Amniotic stem cell (primary cell): Measurements from ENCODE around the gene GGTLC2.

Source experiments
- DNase-seq: peaks from one replicate; lab custom pipeline; 2025; lab: John Stamatoyannopoulos, UW

The GGTLC2 gene

DNA sequence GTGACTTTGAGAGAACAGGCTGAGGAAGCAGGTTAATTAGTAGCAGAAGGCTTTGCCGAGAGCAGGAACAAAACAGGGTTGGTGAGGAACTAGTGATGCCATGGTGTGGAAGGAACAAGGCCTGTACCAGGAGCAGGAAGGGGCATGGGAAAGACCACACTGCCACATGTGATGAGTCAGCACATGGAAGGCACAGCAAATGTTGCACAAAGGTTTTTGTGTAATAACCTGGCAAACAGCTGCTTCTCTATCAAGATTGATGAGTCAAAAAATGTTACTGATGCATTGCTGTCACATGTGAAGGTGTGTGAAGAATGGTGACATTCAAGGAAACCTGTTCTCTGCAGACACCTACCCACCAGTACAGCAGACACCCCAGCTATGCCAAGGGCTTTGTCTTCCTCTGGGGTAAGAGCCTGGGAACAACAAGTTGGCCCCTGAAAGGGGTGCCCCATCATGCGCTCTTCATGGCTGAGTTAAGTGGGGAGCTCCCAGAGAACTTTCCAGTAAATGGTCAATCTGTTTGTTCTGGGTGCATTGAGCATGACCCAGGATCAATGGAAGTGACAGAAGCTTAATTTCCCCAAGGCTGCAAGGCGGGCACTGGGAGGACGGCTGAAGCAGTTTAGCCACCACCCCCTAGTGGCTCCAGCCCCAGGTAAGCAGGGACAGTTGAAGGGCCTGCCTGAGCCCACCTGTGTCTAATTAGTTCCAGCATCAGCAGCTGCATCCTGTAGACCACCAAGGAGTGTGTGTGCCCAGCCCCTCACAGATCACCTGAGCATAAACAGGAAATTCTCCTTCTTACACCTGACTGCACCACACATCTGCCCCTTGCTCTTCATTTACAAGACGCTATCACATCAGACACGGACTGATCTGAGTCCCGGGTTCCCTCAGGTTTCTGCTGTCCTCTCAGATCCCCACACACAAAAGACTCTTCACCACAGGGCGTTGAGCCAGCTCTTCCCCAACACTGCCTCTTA is 47.6 kb downstream of the GGTLC2 start:
- DNase-seq = no peak

GRCh38 chr22:22692707-22693530 is 48.5 kb downstream of the GGTLC2 start:
- DNase-seq = no peak

DNA sequence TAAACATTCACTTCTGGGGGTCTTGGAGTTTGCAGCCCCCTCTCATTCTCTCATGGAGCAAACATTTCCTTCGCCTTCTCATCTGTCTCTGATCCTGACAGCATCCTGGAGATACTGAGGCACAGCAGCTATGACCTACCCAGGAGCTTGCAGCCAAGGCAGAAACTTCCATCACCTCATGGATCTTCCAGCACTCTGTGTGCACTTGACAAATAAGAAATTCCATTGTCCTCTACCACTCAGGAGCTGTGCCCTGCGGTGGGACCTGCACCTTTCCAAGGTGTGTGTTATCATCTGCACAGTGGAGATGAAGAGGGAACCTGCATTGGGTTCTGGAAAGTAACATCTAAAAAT is 49.1 kb downstream of the GGTLC2 start:
- DNase-seq = no peak

DNA sequence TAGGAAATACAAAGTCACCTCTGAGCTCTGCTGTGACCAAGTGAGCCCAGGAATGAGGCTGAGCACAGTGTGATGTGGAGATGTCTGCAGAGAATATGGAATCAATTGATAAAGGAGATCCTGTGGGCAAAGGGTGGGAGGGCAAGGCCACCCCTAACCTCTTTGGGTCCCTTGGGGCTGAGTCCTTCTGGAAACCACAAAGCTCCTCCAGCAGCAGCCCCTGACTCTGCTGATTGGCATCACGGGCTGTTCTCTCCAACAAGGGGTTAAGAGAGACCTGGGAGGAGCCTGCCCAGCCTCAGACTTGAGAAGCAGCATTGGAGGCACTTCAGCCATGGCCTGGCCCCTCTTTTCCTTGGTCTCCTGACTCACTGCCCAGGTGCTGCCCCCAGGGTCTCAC is 49.7 kb downstream of the GGTLC2 start:
- DNase-seq = no peak

GRCh38 chr22:22696104-22696503 is 51.7 kb downstream of the GGTLC2 start:
- no peak for DNase-seq
